Duodenal mucosa (tissue), 2 donors: Measurements from ENCODE around the gene CMTM8.

Experiments
- H3K27ac ChIP-seq: one replicate; pipeline ENCODE4 v1.7.0; 2013; ENCODE audit warnings: low read depth, low read length
- H3K27me3 ChIP-seq, 2 donors: one replicate each; pipeline ENCODE4 v1.7.0; 2013; ENCODE audit warnings: low read length in 2 of 2, control low read depth in 1 of 2; ENCODE audit not compliant: insufficient read depth in 2 of 2, control insufficient read depth in 1 of 2
- H3K36me3 ChIP-seq, 2 donors: one replicate each; pipeline ENCODE4 v1.7.0; 2013; ENCODE audit warnings: low read length in 2 of 2, control low read depth in 1 of 2; ENCODE audit not compliant: insufficient read depth in 2 of 2, control insufficient read depth in 1 of 2
- H3K4me1 ChIP-seq, 2 donors: one replicate each; pipeline ENCODE4 v1.7.0; 2013; ENCODE audit warnings: low read length in 2 of 2, control low read depth in 1 of 2; ENCODE audit not compliant: insufficient read depth in 2 of 2, control insufficient read depth in 1 of 2
- H3K4me3 ChIP-seq, 2 donors: one replicate each; pipeline ENCODE4 v1.7.0; 2013; ENCODE audit warnings: low read length in 2 of 2, low read depth in 1 of 2
- H3K9ac ChIP-seq, 2 donors: one replicate each; pipeline ENCODE4 v1.7.0; 2013; ENCODE audit warnings: low read length in 2 of 2, low read depth in 1 of 2
- H3K9me3 ChIP-seq, 2 donors: one replicate each; pipeline ENCODE4 v1.7.0; 2013; ENCODE audit warnings: low read length in 2 of 2, control low read depth in 1 of 2; ENCODE audit not compliant: control insufficient read depth in 1 of 2

Gene CMTM8

GRCh38 chr3:32285891-32286290 lies 47.4 kb downstream of the CMTM8 start:
- H3K4me1 ChIP-seq = peaks cover 7 to 9% of the 10 kb centered on the region in 2 donors
- H3K9me3 ChIP-seq = no peaks in the 10 kb centered on the region
- no peak overlapping the region for H3K9ac ChIP-seq
- no peaks in the 10 kb centered on the region for H3K27me3 ChIP-seq
- no peak overlapping the region for H3K4me3 ChIP-seq
- H3K27ac ChIP-seq = no peak overlapping the region
- H3K36me3 ChIP-seq = no peaks in the 10 kb centered on the region

DNA sequence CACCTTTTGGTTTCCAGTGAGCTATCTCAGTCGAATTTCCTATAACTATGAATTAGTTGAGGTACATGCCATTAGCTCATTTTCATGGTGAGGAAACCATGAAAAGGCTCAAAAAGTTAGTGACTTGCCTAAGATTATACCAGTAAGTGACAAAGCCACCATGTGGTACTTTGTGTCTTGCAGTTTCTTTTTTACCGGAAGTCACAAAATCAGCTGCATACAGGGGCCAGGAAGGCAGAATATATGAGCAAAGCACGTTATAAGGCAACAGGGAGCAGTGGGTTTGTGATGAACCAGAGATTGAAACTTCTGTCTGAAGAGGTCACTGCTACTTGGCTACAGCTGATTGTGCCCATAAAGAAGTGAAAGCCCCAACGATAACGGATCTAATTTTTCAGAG lies 50.3 kb downstream of the CMTM8 start:
- Histone ChIP-seq H3K9ac (no peak overlapping the region), H3K27ac (no peak overlapping the region), H3K36me3 (no peaks in the 10 kb centered on the region), H3K27me3 (no peaks in the 10 kb centered on the region), H3K9me3 (no peaks in the 10 kb centered on the region), H3K4me3 (no peak overlapping the region), H3K4me1 (peaks cover 7 to 16% of the 10 kb centered on the region in 2 donors)

DNA sequence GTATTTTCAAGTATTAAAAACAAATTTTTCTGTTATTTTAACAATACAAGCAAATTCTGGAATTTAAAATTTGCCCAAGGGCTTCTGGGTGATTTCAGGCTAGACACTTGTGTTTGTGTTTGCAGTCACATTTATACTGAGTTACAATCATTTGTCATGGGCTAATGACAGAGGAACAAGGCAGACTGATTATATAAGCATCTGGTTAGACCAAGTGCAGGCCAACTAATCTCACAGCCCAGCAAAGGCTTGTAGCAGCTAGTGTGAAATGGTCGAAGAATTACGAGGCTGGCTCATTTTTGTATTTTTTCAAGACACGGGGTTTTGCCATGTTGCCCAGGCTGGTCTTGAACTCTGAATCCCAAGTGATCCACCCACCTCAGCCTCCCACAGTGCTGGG lies 52.1 kb downstream of the CMTM8 start:
- Histone ChIP-seq H3K4me3 (no peak overlapping the region), H3K4me1 (peaks cover 0 to 13% of the 10 kb centered on the region in 2 donors), H3K27ac (no peak overlapping the region), H3K9me3 (no peaks in the 10 kb centered on the region), H3K27me3 (no peaks in the 10 kb centered on the region), H3K9ac (no peak overlapping the region), H3K36me3 (no peaks in the 10 kb centered on the region)

DNA sequence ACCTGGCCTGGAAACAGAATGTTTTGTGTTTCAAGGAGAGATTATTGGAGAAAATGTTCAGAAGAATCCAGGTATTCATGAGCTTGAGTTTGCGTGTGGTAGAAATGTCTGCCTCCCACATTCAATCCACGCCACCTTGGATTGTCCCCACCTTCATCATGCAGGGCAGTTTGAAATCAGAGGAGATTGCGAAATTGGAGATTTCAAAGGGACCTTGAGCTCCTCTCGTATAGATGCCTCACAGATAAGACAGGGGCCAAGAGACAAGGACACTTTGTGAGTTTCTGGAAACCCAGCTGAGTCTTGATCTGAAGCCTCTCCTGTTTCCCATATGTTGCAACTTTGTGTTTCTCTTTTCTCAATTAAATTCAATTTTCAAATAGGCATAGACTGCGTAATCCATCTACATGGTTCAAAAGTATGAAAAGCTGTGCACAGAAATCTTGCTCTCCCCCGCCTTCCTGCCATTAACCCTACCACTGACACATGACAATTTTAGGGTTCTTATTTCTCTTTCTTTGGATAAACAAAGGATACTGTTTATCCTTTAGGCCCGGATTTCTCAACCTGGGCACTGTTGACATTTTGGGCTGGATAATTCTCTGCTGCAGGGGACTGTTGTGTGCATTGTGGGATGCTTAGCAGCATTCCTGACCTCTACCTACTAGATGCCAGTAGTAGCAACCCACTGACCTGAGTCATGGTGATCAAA lies 53.8 kb downstream of the CMTM8 start:
- Histone ChIP-seq H3K9ac (no peak overlapping the region), H3K4me3 (no peak overlapping the region), H3K9me3 (no peaks in the 10 kb centered on the region), H3K4me1 (peaks cover 4 to 13% of the 10 kb centered on the region in 2 donors), H3K36me3 (no peaks in the 10 kb centered on the region), H3K27ac (no peak overlapping the region), H3K27me3 (peaks cover 0 to 4% of the 10 kb centered on the region in 2 donors)

DNA sequence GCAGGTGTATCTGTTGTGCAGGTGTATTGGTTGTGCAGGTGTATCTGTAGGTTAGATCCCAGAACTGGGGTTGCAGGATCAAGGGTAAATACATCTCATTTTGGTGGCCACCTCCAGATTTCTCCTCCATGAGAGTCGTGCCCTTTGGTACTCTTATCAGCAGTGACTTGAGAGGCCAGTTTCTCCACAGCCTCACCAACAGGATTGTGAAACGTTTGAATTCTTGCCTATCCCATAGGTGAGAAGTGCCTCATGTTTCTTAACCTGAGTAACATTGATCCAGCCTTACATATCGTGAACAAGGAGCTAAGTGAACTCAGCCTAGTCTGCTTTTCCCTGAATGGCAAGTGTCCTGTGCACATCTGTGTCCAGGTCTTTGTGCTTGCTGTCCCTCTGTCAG lies 55.4 kb downstream of the CMTM8 start:
- Histone ChIP-seq H3K4me3 (no peak overlapping the region), H3K27ac (no peak overlapping the region), H3K4me1 (peaks cover 4 to 13% of the 10 kb centered on the region in 2 donors), H3K27me3 (peaks cover 0 to 4% of the 10 kb centered on the region in 2 donors), H3K9me3 (no peaks in the 10 kb centered on the region), H3K36me3 (no peaks in the 10 kb centered on the region), H3K9ac (no peak overlapping the region)

DNA sequence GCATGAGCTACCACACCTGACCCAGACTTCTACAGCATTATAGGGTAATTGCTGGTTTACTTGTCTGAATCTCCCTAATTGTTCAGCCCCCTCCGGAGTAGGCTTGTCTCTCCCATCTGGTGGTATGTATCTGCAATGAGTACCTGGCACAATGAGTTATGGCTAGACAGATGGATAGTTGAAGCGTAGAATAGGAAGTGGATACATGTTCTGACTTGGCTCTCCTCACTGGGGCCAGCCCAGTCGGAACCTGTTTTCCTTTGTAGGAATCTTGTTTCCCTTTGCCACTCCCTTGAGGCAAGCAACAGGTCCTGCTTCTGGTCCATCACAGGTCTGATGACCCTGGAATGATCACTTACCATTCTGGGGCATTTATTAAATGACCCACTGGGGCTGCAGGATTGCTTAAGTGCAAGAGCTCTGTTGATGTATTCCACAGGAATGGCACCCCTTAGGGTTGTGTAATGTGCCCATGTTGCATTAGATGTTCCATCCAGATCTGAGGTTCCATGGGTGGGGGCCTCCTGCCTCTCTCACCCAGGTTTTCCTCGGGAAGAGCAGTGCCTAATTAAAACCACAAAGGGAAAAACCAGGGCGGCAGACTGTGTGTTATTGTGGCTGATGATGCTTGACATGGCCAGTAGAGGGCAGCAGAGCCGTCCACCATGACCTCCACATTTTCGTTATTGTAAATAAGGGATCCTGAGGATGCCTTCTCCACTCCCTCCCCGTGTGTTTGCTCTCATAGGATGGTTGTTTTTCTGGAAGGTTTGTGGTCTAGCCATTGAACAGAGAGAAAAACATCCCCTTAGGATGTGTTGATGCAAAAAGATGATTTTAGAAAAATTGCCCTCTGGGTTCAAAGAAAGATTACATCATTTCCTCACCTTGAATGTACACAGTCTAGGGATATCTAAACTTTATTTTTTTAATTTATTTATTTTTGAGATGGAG lies 58.0 kb downstream of the CMTM8 start:
- H3K4me3 ChIP-seq = no peak overlapping the region
- H3K9me3 ChIP-seq = no peaks in the 10 kb centered on the region
- no peaks in the 10 kb centered on the region for H3K36me3 ChIP-seq
- no peak overlapping the region for H3K27ac ChIP-seq
- peaks cover 4 to 13% of the 10 kb centered on the region in 2 donors for H3K4me1 ChIP-seq
- H3K9ac ChIP-seq = no peak overlapping the region
- peaks cover 0 to 4% of the 10 kb centered on the region in 2 donors for H3K27me3 ChIP-seq

DNA sequence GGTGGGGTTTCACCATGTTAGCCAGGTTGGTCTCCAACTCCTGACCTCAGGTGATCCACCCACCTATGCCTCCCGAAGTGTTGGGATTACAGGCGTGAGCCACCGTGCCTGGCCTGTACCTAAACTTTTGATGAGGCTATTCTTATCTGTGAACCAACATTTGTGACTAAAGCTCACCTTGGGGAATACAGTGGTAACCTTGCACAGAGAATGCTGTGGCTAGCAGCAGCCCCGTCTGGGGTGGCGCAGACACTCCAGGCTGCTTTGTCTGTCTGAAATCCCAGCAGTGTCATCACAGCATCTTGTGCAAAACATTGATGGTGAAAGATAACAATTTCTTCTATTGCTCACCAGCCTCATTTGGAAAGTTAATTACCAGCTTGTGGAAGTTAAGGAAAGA lies 58.9 kb downstream of the CMTM8 start:
- Histone ChIP-seq H3K36me3 (no peaks in the 10 kb centered on the region), H3K9ac (no peak overlapping the region), H3K9me3 (no peaks in the 10 kb centered on the region), H3K27ac (no peak overlapping the region), H3K4me3 (no peak overlapping the region), H3K4me1 (peaks cover 4 to 10% of the 10 kb centered on the region in 2 donors), H3K27me3 (peaks cover 0 to 4% of the 10 kb centered on the region in 2 donors)

GRCh38 chr3:32301426-32301825 lies 62.9 kb downstream of the CMTM8 start:
- H3K4me3 ChIP-seq = no peak overlapping the region
- peaks cover 0 to 3% of the 10 kb centered on the region in 2 donors for H3K27me3 ChIP-seq
- H3K36me3 ChIP-seq = no peaks in the 10 kb centered on the region
- no peaks in the 10 kb centered on the region for H3K9me3 ChIP-seq
- H3K27ac ChIP-seq = no peak overlapping the region
- H3K4me1 ChIP-seq = peaks cover 2 to 13% of the 10 kb centered on the region in 2 donors
- H3K9ac ChIP-seq = no peak overlapping the region

DNA sequence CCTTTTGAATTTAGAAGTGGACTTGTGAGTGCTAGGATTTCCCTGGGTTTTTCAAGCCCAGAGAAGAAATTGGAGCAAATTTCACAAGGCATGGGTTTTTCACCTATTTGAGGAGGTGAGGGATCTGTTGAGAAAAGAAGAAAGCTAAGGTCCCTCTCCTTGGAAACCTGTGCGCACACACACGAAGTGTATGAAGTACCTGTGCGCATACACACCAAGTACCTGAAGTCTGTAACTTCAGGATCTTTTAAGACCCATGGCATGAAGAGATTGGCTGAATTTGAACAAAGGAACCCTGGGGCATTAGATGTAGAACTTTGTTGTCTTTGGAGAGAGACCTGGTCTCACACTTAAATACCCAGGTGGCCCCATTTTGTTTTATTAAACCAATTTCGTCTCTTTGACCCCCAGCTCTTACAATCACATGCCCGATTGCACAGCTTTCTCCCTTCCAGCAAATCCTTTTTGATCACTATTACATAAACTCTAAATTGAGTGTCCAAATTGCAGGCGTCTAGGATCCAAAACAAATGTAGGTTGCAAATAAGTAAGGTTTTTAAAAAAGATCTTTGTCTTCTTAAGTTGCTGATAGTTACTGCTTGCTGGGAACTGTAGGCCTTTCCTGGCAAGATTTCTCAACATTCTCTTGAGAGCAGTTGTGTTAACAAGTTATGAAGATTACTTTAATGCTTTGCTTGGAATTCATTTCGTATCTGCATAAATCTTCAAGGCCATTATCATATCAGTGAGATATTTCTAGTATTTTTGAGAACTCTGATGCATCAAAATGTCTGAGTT lies 64.3 kb downstream of the CMTM8 start:
- no peak overlapping the region for H3K27ac ChIP-seq
- H3K27me3 ChIP-seq = no peaks in the 10 kb centered on the region
- H3K9ac ChIP-seq = no peak overlapping the region
- no peak overlapping the region for H3K4me3 ChIP-seq
- no peaks in the 10 kb centered on the region for H3K9me3 ChIP-seq
- no peaks in the 10 kb centered on the region for H3K36me3 ChIP-seq
- peaks cover 0 to 13% of the 10 kb centered on the region in 2 donors for H3K4me1 ChIP-seq
